K562 (cell line): ENCODE data around the gene ITGB6. TPM values are rescaled to one million over a fixed set of nuclear protein-coding genes. Genes with fewer than 3 reads are reported as not detected.

Experiments
- ATAC-seq: fragments of 200-7000 bp; cut with Tn5 transposase; 3 replicates; pipeline ENCODE4 v1.9.1; 2020; ENCODE audit warnings: moderate library complexity
- BruUV-seq: library from RNA; stranded (reverse); fragments of 400-500 nt; replicated peaks from 2 replicates; lab custom pipeline; 2021; lab: Mats Ljungman, UMichigan
- CTCF ChIA-PET: fragments of 300-600 bp; formaldehyde crosslinking; extraction: SDS; loops from one replicate; lab custom pipeline; 2021; ENCODE audit warnings: low intra/inter-chr PET ratio; lab: Yijun Ruan, JAX
- POLR2A ChIA-PET: fragments of 300-600, 350-650 bp; sonication (Branson Sonifier 250); formaldehyde crosslinking; extraction: SDS; loops from one replicate; lab custom pipeline; 2021; ENCODE audit warnings: antibody characterized with exemption, inconsistent platforms; lab: Yijun Ruan, JAX
- DNase-seq, 4 experiments: peaks; one replicate each; pipeline versions ENCODE4 v3.0.0 to v3.0.0-alpha.2; 2011 to 2018; ENCODE audit warnings: low spot score in 3 of 4, mixed read lengths in 3 of 4; ENCODE audit errors: extremely low read depth in 1 of 4
- FAIRE-seq: peaks from 2 replicates; lab custom pipeline; 2011; peaks lifted over from hg19 to GRCh38; lab: Jason Lieb, UNC
- H2AFZ ChIP-seq: 2 replicates; pipeline ENCODE4 v1.6.0; 2011; ENCODE audit warnings: low read depth, low read length, control low read depth, inconsistent platforms
- H3K27ac ChIP-seq: fragments of 200-600 bp; 3 replicates; pipeline ENCODE4 v1.8.0; 2011; ENCODE audit warnings: low read depth, mild to moderate bottlenecking, control low read depth, inconsistent platforms, low read length, moderate library complexity, mixed read lengths; ENCODE audit errors: extremely low read depth
- H3K27me3 ChIP-seq, 2 experiments: fragments of 300-600 bp in 1 of 2; 2 replicates in 1 of 2; 3 replicates in 1 of 2; pipeline versions ENCODE4 v1.6.0 to v1.8.0; 2011; ENCODE audit warnings: inconsistent platforms in 2 of 2, low read length in 2 of 2, mild to moderate bottlenecking in 1 of 2, mixed read lengths in 1 of 2, moderate library complexity in 1 of 2; ENCODE audit not compliant: control insufficient read depth in 2 of 2, insufficient read depth in 2 of 2
- H3K36me3 ChIP-seq: fragments of 300-600 bp; 3 replicates; pipeline ENCODE4 v1.8.0; 2011; ENCODE audit warnings: mild to moderate bottlenecking, low read length, inconsistent platforms; ENCODE audit not compliant: control insufficient read depth, insufficient read depth
- H3K4me1 ChIP-seq, 2 experiments: fragments of 200-600 bp in 1 of 2; replicated peaks in 1 of 2; 2 replicates in 1 of 2; 3 replicates in 1 of 2; pipeline versions ENCODE4 v1.5.1 to v1.8.0; 2011; ENCODE audit warnings: inconsistent platforms in 2 of 2, low read length in 2 of 2, mild to moderate bottlenecking in 1 of 2, mixed read lengths in 1 of 2, moderate library complexity in 1 of 2; ENCODE audit not compliant: control insufficient read depth in 2 of 2, insufficient read depth in 2 of 2
- H3K4me2 ChIP-seq: 2 replicates; pipeline ENCODE4 v1.6.1; 2011; ENCODE audit warnings: low read length, control low read depth, inconsistent platforms, mixed read lengths; ENCODE audit not compliant: insufficient read depth
- H3K4me3 ChIP-seq: fragments of 200-600 bp; sonication (generic), shearing (Covaris generic); 2 replicates; pipeline ENCODE4 v1.5.1; 2016; ENCODE audit warnings: control low read depth, inconsistent platforms
- H3K79me2 ChIP-seq: fragments of 200-600 bp; 3 replicates; pipeline ENCODE4 v1.8.0; 2011; ENCODE audit warnings: low read length, inconsistent platforms; ENCODE audit not compliant: control insufficient read depth, insufficient read depth
- H3K9ac ChIP-seq, 2 experiments: 2 replicates each; pipeline versions ENCODE4 v1.6.0 to v1.6.1; 2011; ENCODE audit warnings: low read depth in 2 of 2, low read length in 2 of 2, control low read depth in 1 of 2, inconsistent platforms in 1 of 2, mild to moderate bottlenecking in 1 of 2, mixed read lengths in 1 of 2; ENCODE audit not compliant: insufficient read depth in 1 of 2
- H3K9me1 ChIP-seq: one replicate; pipeline ENCODE4 v1.6.0; 2011; ENCODE audit warnings: inconsistent platforms, mild to moderate bottlenecking, low read length, moderate library complexity; ENCODE audit not compliant: control insufficient read depth, insufficient read depth
- H3K9me3 ChIP-seq: replicated peaks from 2 replicates; pipeline ENCODE4 v1.5.1; 2011; ENCODE audit warnings: low read depth, low read length, inconsistent platforms; ENCODE audit not compliant: control insufficient read depth, insufficient read depth
- H4K20me1 ChIP-seq: replicated peaks from 2 replicates; pipeline ENCODE4 v1.6.1; 2011; ENCODE audit warnings: low read length, inconsistent platforms, mixed read lengths; ENCODE audit not compliant: control insufficient read depth, insufficient read depth
- CBX1 ChIP-seq: sonication (generic); IDR thresholded peaks from 2 replicates; pipeline ENCODE4 v1.6.1; 2016; ENCODE audit warnings: antibody characterized with exemption, low read depth, mild to moderate bottlenecking
- KDM5B ChIP-seq: fragments of 200-600 bp; sonication (generic); IDR thresholded peaks from 2 replicates; pipeline ENCODE4 v1.6.1; 2012; ENCODE audit warnings: low read depth, mild to moderate bottlenecking, moderate library complexity, low read length, control low read depth, inconsistent platforms; ENCODE audit not compliant: insufficient replicate concordance
- MAFF ChIP-seq: IDR thresholded peaks from 2 replicates; pipeline ENCODE4 v1.6.1; 2012; ENCODE audit warnings: low read length, improper control_type of control experiment
- NFE2L1 ChIP-seq: fragments of 450-650 bp; IDR thresholded peaks from 2 replicates; pipeline ENCODE4 v1.6.1; 2016; ENCODE audit warnings: missing genetic modification characterization, low read depth, mild to moderate bottlenecking, missing compliant biosample characterization, moderate library complexity, borderline replicate concordance
- PML ChIP-seq: IDR thresholded peaks from 2 replicates; pipeline ENCODE4 v1.6.1; 2012; ENCODE audit warnings: low read length, inconsistent platforms
- PRDM10 ChIP-seq: fragments of 450-650 bp; IDR thresholded peaks from 2 replicates; pipeline ENCODE4 v1.6.1; 2018; ENCODE audit not compliant: partially characterized antibody
- RBFOX2 ChIP-seq: fragments of 200-400 bp; formaldehyde crosslinking; IDR thresholded peaks from 2 replicates; pipeline ENCODE4 v1.6.1; 2017; ENCODE audit warnings: low read depth, mild to moderate bottlenecking, low read length, moderate library complexity
- SLC30A9 ChIP-seq: fragments of 250-450 bp; sonication (Bioruptor Pico); IDR thresholded peaks from 2 replicates; pipeline ENCODE4 v1.8.0; 2022; ENCODE audit warnings: mild to moderate bottlenecking, moderate library complexity
- TCFL5 ChIP-seq: fragments of 250-450 bp; sonication (Bioruptor Pico); conservative IDR thresholded peaks from 2 replicates; pipeline ENCODE4 v1.6.1; 2021; ENCODE audit warnings: mild to moderate bottlenecking, moderate library complexity, matching md5 sums
- ZFP91 ChIP-seq: sonication (generic); formaldehyde crosslinking; IDR thresholded peaks from 2 replicates; pipeline ENCODE4 v1.8.0; 2022; ENCODE audit warnings: mild to moderate bottlenecking, missing genetic modification reagents
- ZNF212 ChIP-seq: fragments of 450-650 bp; formaldehyde crosslinking; IDR thresholded peaks from 2 replicates; pipeline ENCODE4 v1.4.0; 2020; ENCODE audit warnings: mild to moderate bottlenecking
- ZNF280B ChIP-seq: fragments of 250-450 bp; sonication (Bioruptor Pico); IDR thresholded peaks from 2 replicates; pipeline ENCODE4 v1.5.1; 2021; ENCODE audit warnings: mild to moderate bottlenecking
- ZNF583 ChIP-seq: fragments of 250-450 bp; sonication (Bioruptor Pico); IDR thresholded peaks from 2 replicates; pipeline ENCODE4 v1.4.0; 2020
- ZNF77 ChIP-seq: fragments of 250-450 bp; sonication (Bioruptor Pico); IDR thresholded peaks from 2 replicates; pipeline ENCODE4 v1.5.0; 2020
- WGBS: fragments of 100-300 bp; shearing (Covaris generic); methylation state at CpG from one replicate; pipeline ENCODE4 v1.1.6; 2016; ENCODE audit warnings: low coverage, mixed read lengths; ENCODE audit not compliant: insufficient coverage; ENCODE audit errors: missing lambda C conversion rate; 5-methylcytosine and 5-hydroxymethylcytosine counted together
- in situ Hi-C: fragments of 300-500 bp; cut with MboI; formaldehyde crosslinking; loops from 4 replicates; pipeline ENCODE4 v1.15.0; 2018; ENCODE audit warnings: inconsistent platforms, mixed read lengths
- intact Hi-C: fragments of 100-400 bp; cut with micrococcal nuclease; formaldehyde crosslinking; loops from 2 replicates; pipeline ENCODE4 v1.14.2; 2022
- polyA plus RNA-seq, 8 experiments: library from polyadenylated mRNA; depleted of rRNA in 4 of 8; stranded (reverse) in 5 of 8; unstranded in 3 of 8; fragments of >200 nt; fragmentation: Nextera tagmentation in 2 of 8; fragmentation: Illumina TruSeq in 1 of 8; extraction: Ambion mirVana in 2 of 8; extraction: Trizol in 1 of 8; gene quantifications; 2 replicates each; pipeline versions ENCODE4 v1.2.1 to v1.2.3, GENCODE V29; 2011 to 2014; ENCODE audit warnings: inconsistent platforms in 1 of 8, missing spikeins in 1 of 8
- total RNA-seq, 7 experiments: library from RNA; depleted of rRNA in 6 of 7; stranded (reverse); fragments of >200 nt in 6 of 7; fragmentation: Illumina TruSeq in 2 of 7; extraction: Trizol in 2 of 7; gene quantifications; 2 replicates each; pipeline versions ENCODE4 v1.2.1 to v1.2.3, GENCODE V29; 2011 to 2021; ENCODE audit warnings: low replicate concordance in 1 of 7

Gene ITGB6
- total and polyA plus RNA-seq, 9 of the 15 experiments (the other 6 are each of a cell fraction or from before 2014, with no cell fraction given) = 0.18 TPM; not detected in 8

GRCh38 chr2:160203422-160203821, 3.4 kb upstream of the ITGB6 start:
- Histone ChIP-seq H3K27ac (no peak overlapping the region), H3K4me1 (no peaks in the 10 kb centered on the region), H3K9me3 (no peaks in the 10 kb centered on the region), H3K79me2 (no peaks in the 10 kb centered on the region), H3K4me3 (no peak overlapping the region), H2AFZ (no peak overlapping the region), H3K9ac (no peak overlapping the region), H3K4me2 (no peak overlapping the region), H4K20me1 (no peaks in the 10 kb centered on the region), H3K9me1 (no peaks in the 10 kb centered on the region), H3K27me3 (no peaks in the 10 kb centered on the region), H3K36me3 (no peaks in the 10 kb centered on the region)
- POLR2A ChIA-PET = no interaction called here
- no TSS peak for BruUV-seq
- in situ Hi-C loops (no loop called here), intact Hi-C loops (no loop called here)
- 0% methylated on average over 3 of the region's 3 CpGs for whole genome bisulfite sequencing
- no peak for FAIRE-seq
- no peak for DNase-seq
- ATAC-seq = no peak
- no peak for TF ChIP-seq ZNF583 (CRISPR knock-in tag)
- no peak for TF ChIP-seq KDM5B
- TF ChIP-seq ZFP91 = no peak
- no peak for TF ChIP-seq CBX1
- no peak for TF ChIP-seq NFE2L1
- no peak for TF ChIP-seq PRDM10
- TF ChIP-seq RBFOX2 = no peak
- no peak for TF ChIP-seq PML
- no peak for TF ChIP-seq ZNF280B (CRISPR knock-in tag)
- no peak for TF ChIP-seq ZNF212 (CRISPR knock-in tag)
- TF ChIP-seq ZNF77 (CRISPR knock-in tag) = no peak
- TF ChIP-seq TCFL5 (CRISPR knock-in tag) = no peak
- TF ChIP-seq SLC30A9 = no peak
- TF ChIP-seq MAFF = no peak
- CTCF ChIA-PET = no interaction called here
